OCI-LY7 (cell line): ENCODE data around the gene AP1B1.

Experiments
- EZH2phosphoT487 ChIP-seq: fragments of 200-600 bp; sonication (generic); IDR thresholded peaks from 2 replicates; pipeline ENCODE4 v1.6.1; 2018; ENCODE audit warnings: low read depth, borderline replicate concordance, mild to moderate bottlenecking, mixed run types, antibody characterized with exemption, low read length, moderate library complexity, mixed read lengths
- TF ChIP-seq, protein P1 (sequence below): fragments of 200-600 bp; sonication (generic); conservative IDR thresholded peaks from 2 replicates; pipeline ENCODE4 v1.5.1; 2014; ENCODE audit warnings: mild to moderate bottlenecking, antibody characterized with exemption, low read length, moderate library complexity, mixed read lengths

DNA sequence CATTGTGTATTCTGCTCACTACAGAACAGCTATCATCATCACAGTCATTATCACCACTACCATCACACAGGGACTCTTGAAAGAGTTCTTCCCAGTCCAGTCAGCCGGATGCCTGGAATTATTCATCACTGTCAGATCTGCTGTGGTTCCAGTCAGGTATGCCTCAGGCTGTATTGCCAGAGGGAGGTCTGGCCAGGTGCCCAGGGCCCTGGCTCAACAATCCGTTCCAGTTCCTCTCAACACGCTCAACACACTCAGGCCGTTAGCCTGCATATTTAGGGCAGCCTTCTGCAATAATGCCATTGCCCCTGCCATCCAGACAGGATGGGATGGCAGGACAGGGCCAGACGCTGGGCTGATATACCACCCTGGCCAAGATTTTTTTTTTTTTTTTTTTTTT, 44.2 kb downstream of the AP1B1 start:
- TF ChIP-seq, protein P1, sequence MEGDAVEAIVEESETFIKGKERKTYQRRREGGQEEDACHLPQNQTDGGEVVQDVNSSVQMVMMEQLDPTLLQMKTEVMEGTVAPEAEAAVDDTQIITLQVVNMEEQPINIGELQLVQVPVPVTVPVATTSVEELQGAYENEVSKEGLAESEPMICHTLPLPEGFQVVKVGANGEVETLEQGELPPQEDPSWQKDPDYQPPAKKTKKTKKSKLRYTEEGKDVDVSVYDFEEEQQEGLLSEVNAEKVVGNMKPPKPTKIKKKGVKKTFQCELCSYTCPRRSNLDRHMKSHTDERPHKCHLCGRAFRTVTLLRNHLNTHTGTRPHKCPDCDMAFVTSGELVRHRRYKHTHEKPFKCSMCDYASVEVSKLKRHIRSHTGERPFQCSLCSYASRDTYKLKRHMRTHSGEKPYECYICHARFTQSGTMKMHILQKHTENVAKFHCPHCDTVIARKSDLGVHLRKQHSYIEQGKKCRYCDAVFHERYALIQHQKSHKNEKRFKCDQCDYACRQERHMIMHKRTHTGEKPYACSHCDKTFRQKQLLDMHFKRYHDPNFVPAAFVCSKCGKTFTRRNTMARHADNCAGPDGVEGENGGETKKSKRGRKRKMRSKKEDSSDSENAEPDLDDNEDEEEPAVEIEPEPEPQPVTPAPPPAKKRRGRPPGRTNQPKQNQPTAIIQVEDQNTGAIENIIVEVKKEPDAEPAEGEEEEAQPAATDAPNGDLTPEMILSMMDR = no peak
- no peak for TF ChIP-seq EZH2phosphoT487
